HG02970 (cell line): ENCODE results near the gene DAPK1.

Source experiments
- ATAC-seq: cut with Tn5 transposase; IDR thresholded peaks from one replicate; pipeline ENCODE4 v1.9.1; 2021; ENCODE audit warnings: mild to moderate bottlenecking, moderate library complexity, moderate number of reproducible peaks; ENCODE audit not compliant: unreplicated experiment, low FRiP score

The DAPK1 gene

GRCh38 chr9:87630846-87631245 lies 133.2 kb downstream of the DAPK1 start:
- ATAC-seq = no peak

DNA sequence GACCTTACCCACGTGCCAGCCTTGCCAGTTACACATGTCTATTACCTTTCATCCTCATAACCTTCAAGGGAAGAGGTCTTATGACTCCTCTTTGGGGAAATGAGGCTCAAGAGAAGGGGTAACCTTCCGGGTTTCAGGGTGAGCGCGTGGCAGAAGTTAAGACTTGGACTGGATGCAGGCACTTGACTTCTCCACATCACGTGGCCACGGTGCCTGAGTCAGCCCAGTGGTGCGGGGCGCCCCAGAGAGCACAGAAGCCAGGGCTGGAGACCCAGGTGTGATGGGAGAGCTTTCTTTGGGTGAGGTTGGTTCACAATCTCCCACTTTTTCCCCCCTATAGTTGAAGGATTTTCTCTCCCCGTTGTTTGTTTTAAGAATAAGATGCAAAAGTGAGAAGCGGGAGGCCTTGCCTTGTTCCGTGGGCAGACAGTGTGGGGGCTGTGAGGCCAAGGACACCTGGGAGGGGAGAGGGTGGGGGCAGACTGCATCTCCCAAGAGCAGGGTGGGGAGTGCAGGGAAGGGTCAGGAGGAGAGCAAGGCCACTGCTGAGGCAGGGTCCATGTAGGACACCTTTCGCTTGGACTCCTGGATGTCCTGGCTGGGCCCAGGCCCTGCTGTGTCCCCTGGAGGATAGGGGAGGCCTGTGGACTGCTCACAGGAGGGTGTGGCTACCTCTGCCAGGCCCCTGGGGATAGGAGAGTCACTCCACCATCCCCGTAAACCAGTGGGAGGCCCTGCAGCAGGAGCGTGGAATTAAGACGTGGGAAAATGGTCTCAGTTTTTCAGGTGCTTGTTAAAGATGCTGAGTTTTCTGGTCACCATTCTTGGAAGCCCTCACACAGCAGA lies 138.2 kb downstream of the DAPK1 start:
- ATAC-seq = no peak

DNA sequence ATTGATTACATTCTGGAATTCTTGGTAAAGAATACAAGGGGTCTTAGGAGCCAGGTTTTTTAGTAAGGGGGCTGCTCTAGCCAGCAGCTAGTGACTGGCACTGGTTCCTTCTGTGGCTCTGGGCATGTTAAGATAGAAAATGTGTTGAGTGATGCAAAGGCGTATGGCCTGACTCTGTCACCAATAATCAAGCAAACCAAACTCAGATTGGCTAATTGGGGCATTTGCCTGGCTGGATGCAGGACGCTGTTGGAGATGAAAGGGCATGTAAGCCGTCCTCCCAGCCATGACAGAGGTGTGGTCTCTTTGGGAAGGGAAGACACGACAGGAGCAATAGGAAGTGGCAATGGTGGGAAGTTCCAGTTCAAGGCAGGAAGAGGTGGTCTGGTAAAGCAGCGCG lies 140.6 kb downstream of the DAPK1 start:
- ATAC-seq = no peak

DNA sequence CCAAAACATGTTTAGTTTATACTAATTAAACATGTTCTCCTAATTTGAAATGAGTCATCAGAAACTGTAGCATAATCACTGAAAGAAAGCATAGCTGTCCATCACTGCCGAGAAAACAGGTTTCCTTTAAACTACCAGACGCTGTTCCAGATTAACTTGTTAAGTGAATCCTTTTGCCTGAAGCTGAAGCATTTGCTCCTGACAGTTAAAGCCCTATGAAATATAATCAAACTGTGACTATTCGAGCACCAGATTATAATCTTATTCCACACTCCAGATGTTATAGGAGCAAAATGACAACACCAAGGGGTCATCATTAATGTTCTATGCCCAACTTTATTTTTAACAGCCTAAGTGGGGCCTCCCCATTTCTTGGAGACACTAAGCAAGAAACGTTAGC lies 142.3 kb downstream of the DAPK1 start:
- ATAC-seq = no peak

GRCh38 chr9:87640385-87640795 lies 142.7 kb downstream of the DAPK1 start:
- no peak for ATAC-seq

DNA sequence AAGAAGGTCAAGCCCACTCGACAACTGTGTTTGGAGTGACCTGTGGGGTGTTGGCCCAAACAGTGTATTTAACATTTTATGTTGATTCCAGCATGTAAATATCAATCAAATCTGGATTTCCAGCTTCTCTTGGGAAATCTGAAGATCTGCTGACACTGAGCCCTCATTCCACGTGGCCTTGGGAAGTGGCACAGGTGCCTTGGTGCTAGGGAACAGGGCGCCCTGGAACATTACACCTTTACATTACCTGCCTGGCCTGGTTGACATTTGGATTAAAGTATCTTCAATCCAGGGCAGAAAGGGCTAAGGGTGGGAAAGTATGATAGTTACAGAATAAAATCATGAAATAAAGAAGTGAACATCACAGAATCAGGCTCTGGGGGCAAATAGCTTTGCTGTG lies 143.4 kb downstream of the DAPK1 start:
- ATAC-seq = no peak

DNA sequence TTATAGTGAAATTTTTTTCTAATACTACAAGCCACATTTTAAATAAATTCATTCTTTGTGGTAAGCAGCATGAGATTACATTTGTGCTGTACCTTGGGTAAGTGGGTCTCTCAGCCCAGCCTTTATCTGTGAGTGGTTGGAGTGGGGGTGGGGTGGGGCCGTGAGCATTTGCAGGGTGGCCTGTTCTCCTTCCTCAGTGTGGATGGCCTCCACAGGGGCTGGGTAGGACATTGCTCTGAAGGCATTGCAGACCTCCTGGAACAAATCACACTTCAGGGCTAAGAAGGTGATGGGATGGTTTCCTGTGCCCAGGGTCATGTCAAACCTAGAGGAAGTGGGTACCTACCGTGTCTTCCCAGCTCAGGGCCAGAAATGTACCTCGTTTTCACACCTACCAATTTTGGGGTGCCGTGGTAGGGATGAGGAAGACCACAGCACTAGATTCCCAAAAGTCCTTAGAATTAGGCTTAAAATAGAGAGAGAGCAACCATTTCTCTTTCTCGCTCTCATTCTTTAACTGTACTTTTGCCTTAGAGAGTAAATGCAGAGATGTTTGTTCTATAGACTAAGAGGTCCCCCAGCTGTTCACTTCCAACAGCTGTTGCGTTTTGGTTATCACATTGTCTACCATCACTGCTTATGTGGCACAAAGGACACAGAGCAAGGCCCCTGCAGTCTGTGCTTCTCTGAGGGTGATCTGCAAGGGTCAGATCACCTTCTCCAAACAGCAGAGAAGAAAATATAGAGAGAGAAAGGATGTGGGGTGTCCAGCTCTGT lies 144.9 kb downstream of the DAPK1 start:
- no peak for ATAC-seq

DNA sequence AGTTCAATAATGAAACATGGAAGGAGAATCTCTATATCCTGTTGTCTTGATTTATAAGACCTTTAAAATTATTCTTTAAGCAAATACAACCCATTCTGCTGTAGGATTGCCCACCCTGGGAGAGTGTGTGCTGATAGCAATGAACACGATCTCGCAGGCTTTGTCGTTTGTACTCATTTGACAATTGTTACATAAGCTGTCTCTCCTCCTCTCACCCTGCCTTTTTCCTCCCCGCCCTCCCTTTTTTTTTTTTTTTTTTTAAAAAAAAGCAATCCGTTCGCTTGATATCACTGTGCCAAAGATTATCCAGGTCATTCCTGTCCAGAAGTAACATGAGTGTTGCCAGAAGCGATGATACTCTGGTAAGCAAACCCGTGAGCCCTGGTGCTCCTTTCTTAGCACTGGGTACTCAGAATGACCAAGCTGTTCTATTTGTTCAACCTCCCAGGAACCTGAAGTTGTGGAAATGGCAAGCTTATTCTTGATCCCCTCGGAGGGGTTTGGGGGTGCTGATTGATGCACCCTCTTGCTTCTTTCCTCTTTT lies 145.5 kb downstream of the DAPK1 start:
- ATAC-seq = no peak

DNA sequence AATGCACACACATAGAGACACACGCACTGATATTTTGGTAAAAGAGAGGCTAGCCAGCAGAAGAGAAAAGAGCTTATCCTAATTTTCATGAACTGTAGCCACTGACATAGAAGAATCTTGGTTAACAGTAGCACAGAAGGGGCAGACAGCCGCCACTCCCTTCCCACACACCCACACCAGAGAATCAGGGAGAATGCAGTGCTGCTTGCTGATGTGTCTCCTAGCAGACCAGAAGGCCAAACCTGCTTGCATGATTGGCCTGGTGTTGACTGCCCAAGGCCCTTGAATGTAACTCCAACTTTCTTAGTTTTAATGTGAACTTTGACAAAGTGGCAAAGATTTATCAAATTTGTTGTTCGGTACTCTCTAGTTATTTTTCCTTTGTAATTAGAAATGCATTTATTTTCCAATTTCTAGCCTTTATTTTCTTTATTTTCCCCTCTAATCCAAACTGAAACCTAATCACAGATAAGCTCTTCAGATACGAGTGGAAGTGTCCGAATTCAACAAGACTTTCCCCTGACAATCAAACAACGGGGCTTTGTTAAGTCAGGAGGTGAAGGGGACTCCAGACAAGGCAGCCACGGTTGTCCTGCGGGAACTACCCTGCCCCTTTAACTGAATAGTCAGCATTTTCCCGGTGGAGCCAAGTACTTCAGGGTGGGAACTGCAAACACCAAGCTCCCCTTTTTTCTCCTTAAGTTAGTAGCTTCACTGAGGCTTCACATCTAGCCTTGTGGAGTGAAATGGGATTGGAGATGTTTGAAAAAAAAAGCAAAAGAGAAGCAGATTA lies 146.3 kb downstream of the DAPK1 start:
- ATAC-seq = no peak

GRCh38 chr9:87644659-87645058 lies 147.0 kb downstream of the DAPK1 start:
- no peak for ATAC-seq

DNA sequence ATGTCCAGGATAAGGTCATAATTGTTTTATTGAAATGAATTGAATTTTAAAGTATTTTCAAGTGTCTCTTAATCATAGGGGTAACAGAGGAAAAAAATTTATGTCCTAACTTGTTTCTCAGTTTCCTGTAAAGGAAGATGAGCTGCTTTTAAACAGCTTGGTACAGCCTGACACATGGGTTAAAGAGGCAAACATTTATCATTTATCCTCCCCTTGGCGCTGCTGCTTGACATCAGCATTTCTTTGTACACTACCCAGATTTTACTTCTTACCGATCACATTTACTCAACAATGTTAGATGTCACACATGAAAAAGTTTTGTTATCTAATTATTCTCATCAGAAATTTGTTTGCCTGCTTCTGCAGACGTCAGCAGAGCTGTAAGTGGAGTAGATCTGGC lies 148.9 kb downstream of the DAPK1 start:
- ATAC-seq = no peak

DNA sequence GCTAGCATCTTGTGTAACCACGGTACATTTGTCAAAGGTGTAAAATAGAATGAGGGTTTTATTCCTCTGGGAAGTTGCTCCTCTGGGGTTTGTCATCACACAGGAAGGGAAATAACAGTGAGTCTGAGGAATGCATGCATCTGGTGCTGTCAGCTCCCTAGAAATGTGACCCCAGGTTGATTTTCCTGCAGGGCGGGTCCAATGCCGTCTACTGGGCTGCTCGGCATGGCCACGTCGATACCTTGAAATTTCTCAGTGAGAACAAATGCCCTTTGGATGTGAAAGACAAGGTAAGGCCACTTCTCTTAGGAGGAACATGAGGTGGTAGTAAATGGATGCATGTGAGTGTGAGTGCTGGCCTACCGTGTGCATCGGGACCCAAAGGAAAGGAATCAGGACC lies 149.4 kb downstream of the DAPK1 start:
- ATAC-seq = no peak

DNA sequence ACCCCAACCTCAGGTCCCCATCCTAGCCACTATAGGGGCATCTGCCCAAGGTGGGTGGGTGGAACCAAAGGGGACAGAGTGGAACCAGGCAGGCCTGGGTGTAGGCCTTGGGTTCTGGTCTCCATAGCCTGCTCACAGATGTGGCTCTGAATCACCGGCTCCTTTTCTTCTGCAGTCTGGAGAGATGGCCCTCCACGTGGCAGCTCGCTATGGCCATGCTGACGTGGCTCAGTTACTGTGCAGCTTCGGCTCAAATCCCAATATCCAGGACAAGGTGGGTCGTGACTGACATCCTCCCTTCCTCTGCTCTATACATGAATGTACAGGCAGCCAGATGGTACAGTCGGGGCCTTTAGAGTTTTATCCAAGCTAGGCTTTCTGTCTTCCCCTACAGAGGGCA lies 150.9 kb downstream of the DAPK1 start:
- ATAC-seq = no peak

DNA sequence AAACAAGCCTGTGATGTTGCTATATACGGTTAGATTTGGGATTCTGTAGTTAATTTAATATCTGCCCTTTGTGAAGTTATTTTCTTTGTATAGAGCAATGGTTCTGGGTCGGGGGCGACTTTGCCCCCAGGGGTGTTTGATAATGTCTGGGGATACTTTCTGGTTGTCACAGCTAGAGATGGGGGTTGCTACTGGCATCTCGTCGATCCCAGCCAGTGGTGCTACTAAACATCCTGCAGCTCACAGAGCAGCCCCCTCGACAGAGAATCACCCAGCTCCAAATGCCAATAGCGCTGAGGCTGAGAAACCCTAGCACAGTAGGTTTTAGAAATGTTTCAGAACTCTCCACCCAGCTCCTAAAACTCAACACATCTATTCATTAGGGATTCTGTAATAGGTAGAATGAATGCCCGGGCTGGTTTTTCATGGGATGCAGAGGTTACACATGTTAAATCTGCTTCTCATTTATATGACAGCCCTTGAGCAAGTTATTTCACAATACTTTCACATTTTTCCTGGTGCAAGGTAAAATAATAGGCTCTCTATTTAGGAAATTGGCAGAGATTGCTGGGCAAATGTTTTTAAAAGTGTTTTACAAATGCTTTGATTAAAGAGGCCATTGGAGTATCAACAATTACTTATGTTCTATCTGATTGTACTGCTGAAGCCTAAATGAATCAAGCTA lies 153.1 kb downstream of the DAPK1 start:
- no peak for ATAC-seq

DNA sequence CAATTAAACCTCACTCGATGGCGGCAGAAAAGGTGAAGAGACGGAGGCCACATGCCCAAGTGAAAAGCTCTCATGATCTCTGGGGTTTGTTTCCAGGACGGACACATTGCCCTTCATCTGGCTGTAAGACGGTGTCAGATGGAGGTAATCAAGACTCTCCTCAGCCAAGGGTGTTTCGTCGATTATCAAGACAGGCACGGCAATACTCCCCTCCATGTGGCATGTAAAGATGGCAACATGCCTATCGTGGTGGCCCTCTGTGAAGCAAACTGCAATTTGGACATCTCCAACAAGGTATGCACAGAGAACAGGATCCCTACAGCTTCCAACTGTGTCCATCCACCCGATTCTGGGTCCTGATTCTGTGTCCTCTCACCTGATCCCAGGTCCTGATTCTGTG lies 153.8 kb downstream of the DAPK1 start:
- no peak for ATAC-seq

DNA sequence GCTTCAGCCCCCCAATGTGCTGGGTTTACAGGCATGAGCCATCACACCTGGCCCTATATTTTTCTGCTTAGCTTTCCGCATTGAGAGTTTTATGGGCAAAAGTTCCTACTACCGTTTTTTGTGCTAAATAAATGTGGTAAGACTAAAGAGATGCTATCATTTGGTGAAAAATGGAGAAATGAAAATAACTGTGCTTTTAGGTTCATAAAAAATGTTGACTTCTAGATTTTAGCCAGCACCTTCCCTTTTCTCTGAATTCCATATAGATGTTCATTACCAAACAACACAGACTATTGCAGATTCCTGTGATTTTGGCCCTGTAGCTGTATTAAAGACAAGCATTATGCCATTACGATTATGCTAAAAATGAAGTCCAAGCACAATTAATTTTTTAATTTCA lies 156.3 kb downstream of the DAPK1 start:
- no peak for ATAC-seq

GRCh38 chr9:87655731-87656130 lies 158.1 kb downstream of the DAPK1 start:
- no peak for ATAC-seq

DNA sequence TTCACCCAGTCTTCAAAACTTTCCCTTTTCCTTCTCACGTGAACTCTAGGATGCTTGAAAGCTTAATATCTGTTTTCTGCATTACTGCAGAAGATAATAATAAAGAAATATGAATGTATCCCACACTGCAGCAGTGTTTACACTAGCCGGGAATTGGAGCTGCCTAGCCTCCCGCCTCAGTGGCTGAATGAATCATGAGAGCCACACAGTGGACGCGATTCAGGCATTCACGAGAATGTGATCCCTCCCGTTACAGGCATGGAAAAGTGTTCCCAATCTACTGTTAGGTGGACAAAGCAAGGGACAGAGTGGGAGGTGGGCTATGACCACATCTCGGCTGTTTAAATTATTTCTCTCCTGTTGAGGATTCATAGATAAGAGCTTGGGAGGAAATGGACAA lies 158.8 kb downstream of the DAPK1 start:
- ATAC-seq = no peak

DNA sequence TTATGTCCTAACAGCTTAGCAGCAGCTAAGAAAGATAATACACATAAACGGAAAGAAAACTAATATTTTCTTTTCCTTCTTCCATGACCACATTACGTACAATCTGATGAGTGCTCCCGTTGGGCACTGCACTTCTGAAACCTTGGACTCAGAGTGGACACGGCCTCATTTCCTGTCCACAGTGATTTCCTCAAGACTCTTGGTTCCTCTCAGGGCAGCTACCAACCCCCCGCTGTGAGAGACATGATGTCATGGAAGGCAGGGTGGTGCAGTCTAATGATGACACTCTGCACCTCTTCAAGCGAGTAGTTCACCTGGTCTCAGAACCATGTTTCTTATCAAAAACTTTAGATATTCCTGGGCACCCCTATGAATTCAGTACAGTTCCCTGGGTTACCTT lies 159.5 kb downstream of the DAPK1 start:
- no peak for ATAC-seq

DNA sequence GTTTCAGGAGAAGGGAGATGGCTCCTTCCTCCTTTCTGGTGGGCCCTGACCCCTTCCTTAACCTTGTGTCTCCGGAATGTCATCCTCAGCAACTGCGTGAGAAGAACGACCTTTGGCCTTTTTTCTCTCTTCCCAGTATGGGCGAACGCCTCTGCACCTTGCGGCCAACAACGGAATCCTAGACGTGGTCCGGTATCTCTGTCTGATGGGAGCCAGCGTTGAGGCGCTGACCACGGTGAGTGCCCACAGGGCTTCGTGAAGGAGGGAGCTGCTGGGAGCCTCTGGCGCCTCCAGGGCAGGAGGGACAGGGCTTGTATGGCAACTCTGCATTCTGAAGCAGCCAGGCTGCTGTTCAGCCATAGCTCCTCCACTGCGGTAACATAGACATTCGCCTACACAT lies 160.2 kb downstream of the DAPK1 start:
- ATAC-seq = no peak
